H9 (cell line): ENCODE data around the gene BACH1. TPM values are rescaled to one million over a fixed set of nuclear protein-coding genes. Genes with fewer than 3 reads are reported as not detected.

Experiments used
- DNase-seq: peaks from one replicate; pipeline ENCODE4 v3.0.0-alpha.2; 2017
- H2AFZ ChIP-seq: one replicate; pipeline ENCODE4 v1.6.1; 2013; ENCODE audit warnings: mild to moderate bottlenecking, low read length, control low read depth, moderate library complexity
- H2AK5ac ChIP-seq: 2 replicates; pipeline ENCODE4 v1.6.1; 2013; ENCODE audit warnings: low read length, control low read depth, mixed read lengths; ENCODE audit not compliant: insufficient read length
- H2BK120ac ChIP-seq: one replicate; pipeline ENCODE4 v1.6.1; 2013; ENCODE audit warnings: low read depth, mild to moderate bottlenecking, low read length, control low read depth, inconsistent platforms; ENCODE audit not compliant: poor library complexity, severe bottlenecking
- H2BK12ac ChIP-seq: 2 replicates; pipeline ENCODE4 v1.6.1; 2013; ENCODE audit warnings: low read length, control low read depth, mixed read lengths, low read depth; ENCODE audit not compliant: insufficient read length
- H2BK15ac ChIP-seq: 2 replicates; pipeline ENCODE4 v1.6.1; 2013; ENCODE audit warnings: low read depth, low read length, control low read depth
- H2BK20ac ChIP-seq: one replicate; pipeline ENCODE4 v1.6.1; 2013; ENCODE audit warnings: low read depth, mild to moderate bottlenecking, low read length, control low read depth, inconsistent platforms; ENCODE audit not compliant: poor library complexity, severe bottlenecking
- H2BK5ac ChIP-seq: 2 replicates; pipeline ENCODE4 v1.6.1; 2013; ENCODE audit warnings: low read length, control low read depth, mixed read lengths; ENCODE audit not compliant: insufficient read length
- H3K14ac ChIP-seq: 2 replicates; pipeline ENCODE4 v1.6.1; 2013; ENCODE audit warnings: low read length, control low read depth; ENCODE audit not compliant: insufficient read depth
- H3K18ac ChIP-seq: 2 replicates; pipeline ENCODE4 v1.6.1; 2013; ENCODE audit warnings: low read depth, mild to moderate bottlenecking, mixed read lengths, low read length, control low read depth; ENCODE audit not compliant: insufficient read length
- H3K23ac ChIP-seq: 2 replicates; pipeline ENCODE4 v1.6.1; 2013; ENCODE audit warnings: low read length, control low read depth, mixed read lengths, low read depth; ENCODE audit not compliant: insufficient read length
- H3K23me2 ChIP-seq: 2 replicates; pipeline ENCODE4 v1.6.1; 2013; ENCODE audit warnings: low read depth, mild to moderate bottlenecking, mixed read lengths, low read length, control low read depth; ENCODE audit not compliant: insufficient read length, poor library complexity, severe bottlenecking
- H3K27ac ChIP-seq: 2 replicates; pipeline ENCODE4 v1.5.1; 2013; ENCODE audit warnings: low read length, control low read depth, mixed read lengths, low read depth; ENCODE audit not compliant: insufficient read length
- H3K27me3 ChIP-seq: 2 replicates; pipeline ENCODE4 v1.6.1; 2013; ENCODE audit warnings: low read length, control low read depth, inconsistent platforms; ENCODE audit not compliant: insufficient read depth
- H3K4ac ChIP-seq: 2 replicates; pipeline ENCODE4 v1.6.1; 2013; ENCODE audit warnings: low read depth, mild to moderate bottlenecking, control low read depth, inconsistent platforms, low read length, moderate library complexity
- H3K4me1 ChIP-seq: 2 replicates; pipeline ENCODE4 v1.6.1; 2013; ENCODE audit warnings: low read length, control low read depth, inconsistent platforms; ENCODE audit not compliant: insufficient read depth
- H3K4me2 ChIP-seq: 2 replicates; pipeline ENCODE4 v1.6.1; 2013; ENCODE audit warnings: low read length, control low read depth, mixed read lengths; ENCODE audit not compliant: insufficient read length, insufficient read depth
- H3K56ac ChIP-seq: 2 replicates; pipeline ENCODE4 v1.6.1; 2013; ENCODE audit warnings: low read depth, mild to moderate bottlenecking, mixed read lengths, low read length, control low read depth; ENCODE audit not compliant: insufficient read length
- H3K79me1 ChIP-seq: 2 replicates; pipeline ENCODE4 v1.6.1; 2013; ENCODE audit warnings: low read depth, mild to moderate bottlenecking, moderate library complexity, low read length, control low read depth, inconsistent platforms; ENCODE audit not compliant: insufficient read depth, poor library complexity, severe bottlenecking
- H3K79me2 ChIP-seq: 2 replicates; pipeline ENCODE4 v1.6.1; 2013; ENCODE audit warnings: low read length, control low read depth, inconsistent platforms; ENCODE audit not compliant: insufficient read depth
- H3K9ac ChIP-seq: 2 replicates; pipeline ENCODE4 v1.6.1; 2013; ENCODE audit warnings: low read length, control low read depth, mixed read lengths; ENCODE audit not compliant: insufficient read length; ENCODE audit errors: extremely low read depth
- H3K9me3 ChIP-seq: one replicate; pipeline ENCODE4 v1.6.1; 2013; ENCODE audit warnings: low read depth, low read length, inconsistent platforms; ENCODE audit not compliant: control insufficient read depth
- H3T11ph ChIP-seq: one replicate; pipeline ENCODE4 v1.6.1; 2013; ENCODE audit warnings: mild to moderate bottlenecking, low read length, control low read depth, inconsistent platforms
- H4K20me1 ChIP-seq: one replicate; pipeline ENCODE4 v1.6.1; 2013; ENCODE audit not compliant: control insufficient read depth, insufficient read length, insufficient read depth
- H4K5ac ChIP-seq: 2 replicates; pipeline ENCODE4 v1.6.1; 2013; ENCODE audit warnings: low read depth, mild to moderate bottlenecking, mixed read lengths, low read length, control low read depth; ENCODE audit not compliant: insufficient read length
- H4K8ac ChIP-seq: replicated peaks from 2 replicates; pipeline ENCODE4 v1.6.1; 2013; ENCODE audit warnings: low read length, control low read depth, mixed read lengths, low read depth; ENCODE audit not compliant: insufficient read length
- H4K91ac ChIP-seq: 2 replicates; pipeline ENCODE4 v1.6.1; 2013; ENCODE audit warnings: low read depth, mild to moderate bottlenecking, moderate library complexity, mixed read lengths, low read length, control low read depth; ENCODE audit not compliant: insufficient read length
- H3K27ac Mint-ChIP-seq, 3 experiments: 2 replicates in 2 of 3; 3 replicates in 1 of 3; pipeline ENCODE4 v1.8.0; 2020 to 2021; ENCODE audit warnings: mixed read lengths in 3 of 3, mild to moderate bottlenecking in 1 of 3, moderate library complexity in 1 of 3
- H3K27me3 Mint-ChIP-seq: 2 replicates; pipeline ENCODE4 v1.8.0; 2021; ENCODE audit warnings: low read depth, mild to moderate bottlenecking, moderate library complexity, mixed read lengths
- H3K36me3 Mint-ChIP-seq, 3 experiments: 2 replicates in 2 of 3; 3 replicates in 1 of 3; pipeline ENCODE4 v1.8.0; 2020 to 2021; ENCODE audit warnings: low read depth in 3 of 3, mixed read lengths in 3 of 3; ENCODE audit not compliant: insufficient read depth in 1 of 3
- H3K4me1 Mint-ChIP-seq, 2 experiments: 2 replicates each; pipeline ENCODE4 v1.8.0; 2020; ENCODE audit warnings: mixed read lengths in 2 of 2
- H3K4me3 Mint-ChIP-seq, 2 experiments: 2 replicates in 1 of 2; 3 replicates in 1 of 2; pipeline ENCODE4 v1.8.0; 2020 to 2021; ENCODE audit warnings: mild to moderate bottlenecking in 2 of 2, mixed read lengths in 2 of 2, moderate library complexity in 1 of 2
- H3K9me3 Mint-ChIP-seq, 2 experiments: 2 replicates in 1 of 2; 3 replicates in 1 of 2; pipeline ENCODE4 v1.8.0; 2020; ENCODE audit warnings: mild to moderate bottlenecking in 2 of 2, mixed read lengths in 2 of 2, moderate library complexity in 1 of 2
- WGBS: extraction: QIAGEN DNeasy Blood & Tissue Kit; methylation state at CpG from one replicate; pipeline ENCODE4 v1.1.7; 2013; ENCODE audit warnings: missing lambda C conversion rate, low lambda C conversion rate, mixed read lengths; ENCODE audit not compliant: insufficient read length; ENCODE audit errors: extremely low coverage; 5-methylcytosine and 5-hydroxymethylcytosine counted together
- total RNA-seq: library from RNA; stranded (reverse); gene quantifications from 2 replicates; pipeline ENCODE4 v1.2.1, GENCODE V29; 2021
- TF ChIP-seq, protein P1 (sequence below): fragments of 200-600 bp; sonication (generic); conservative IDR thresholded peaks from 3 replicates; pipeline ENCODE4 v1.8.0; 2021; ENCODE audit warnings: antibody characterized with exemption, mild to moderate bottlenecking

Gene BACH1
- total RNA-seq, 1 experiment from 2014 or later, result 42.4 TPM

DNA sequence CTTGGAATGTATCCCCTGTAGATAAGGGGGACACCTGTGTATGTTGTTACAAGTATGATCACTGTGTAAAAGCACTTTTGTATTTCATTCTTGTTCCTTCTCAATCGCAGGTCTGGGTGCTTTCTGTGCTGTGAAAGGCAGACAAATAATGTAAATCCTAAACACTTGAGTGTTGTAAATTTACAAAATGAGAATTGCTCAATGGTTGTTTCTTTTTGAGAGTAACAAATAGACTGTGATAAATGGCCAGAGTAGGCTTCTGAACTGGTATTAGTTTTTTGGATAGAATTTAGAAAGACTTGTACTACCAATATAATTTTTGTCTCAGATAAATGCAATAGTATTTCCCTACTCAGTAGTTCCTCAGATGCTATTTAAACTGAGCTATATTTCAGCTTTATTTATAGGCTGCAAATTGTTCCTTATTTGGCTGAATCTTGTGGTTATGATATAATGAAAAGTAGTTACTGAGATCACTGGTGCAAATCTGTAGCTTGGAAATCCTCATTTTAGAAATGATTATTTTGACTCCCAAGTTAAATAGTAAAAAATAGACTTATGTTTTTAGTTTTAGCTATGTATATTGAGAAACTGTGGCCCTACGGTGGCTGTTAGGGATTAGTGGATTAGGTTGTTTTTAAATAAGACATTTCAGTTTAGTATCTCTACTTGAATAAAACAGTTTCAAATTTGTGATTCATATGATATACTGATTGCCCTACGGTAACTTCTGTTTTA, 9.2 kb downstream of the BACH1 start:
- Mint-ChIP-seq H3K27me3 (no peaks in the 10 kb centered on the region), H3K27ac (no peak overlapping the region), H3K9me3 (no peaks in the 10 kb centered on the region), H3K4me1 (peaks cover 18 to 22% of the 10 kb centered on the region in 2 experiments), H3K4me3 (no peak overlapping the region), H3K36me3 (peaks cover 2 to 18% (median 12%) of the 10 kb centered on the region in 3 experiments; a peak in 5 of 7 replicates)
- no CpG with 5 or more reads among the region's 3 CpGs for WGBS
- H3K4me2 ChIP-seq, result no peak overlapping the region
- H2BK12ac ChIP-seq, result no peak overlapping the region
- H2AFZ ChIP-seq, result no peak overlapping the region
- H2BK15ac ChIP-seq, result no peak overlapping the region
- no peak overlapping the region for H3K56ac ChIP-seq
- no peak for DNase-seq
- H4K91ac ChIP-seq, result no peak overlapping the region
- H4K20me1 ChIP-seq, result no peaks in the 10 kb centered on the region
- peaks cover 43% of the 10 kb centered on the region; the same call in 1 of the 2 replicates for H3K79me2 ChIP-seq
- no peak overlapping the region for H2BK5ac ChIP-seq
- no peak overlapping the region for H4K5ac ChIP-seq
- no peak overlapping the region for H4K8ac ChIP-seq
- no peak overlapping the region for H3K4ac ChIP-seq
- no peaks in the 10 kb centered on the region for H3K23me2 ChIP-seq
- no peak overlapping the region for H2AK5ac ChIP-seq
- no peak overlapping the region for H3K23ac ChIP-seq
- no peak overlapping the region for H3K27ac ChIP-seq
- no peak overlapping the region for H2BK20ac ChIP-seq
- H3K18ac ChIP-seq, result no peak overlapping the region
- peaks cover 3% of the 10 kb centered on the region for H3K79me1 ChIP-seq
- TF ChIP-seq, protein P1, sequence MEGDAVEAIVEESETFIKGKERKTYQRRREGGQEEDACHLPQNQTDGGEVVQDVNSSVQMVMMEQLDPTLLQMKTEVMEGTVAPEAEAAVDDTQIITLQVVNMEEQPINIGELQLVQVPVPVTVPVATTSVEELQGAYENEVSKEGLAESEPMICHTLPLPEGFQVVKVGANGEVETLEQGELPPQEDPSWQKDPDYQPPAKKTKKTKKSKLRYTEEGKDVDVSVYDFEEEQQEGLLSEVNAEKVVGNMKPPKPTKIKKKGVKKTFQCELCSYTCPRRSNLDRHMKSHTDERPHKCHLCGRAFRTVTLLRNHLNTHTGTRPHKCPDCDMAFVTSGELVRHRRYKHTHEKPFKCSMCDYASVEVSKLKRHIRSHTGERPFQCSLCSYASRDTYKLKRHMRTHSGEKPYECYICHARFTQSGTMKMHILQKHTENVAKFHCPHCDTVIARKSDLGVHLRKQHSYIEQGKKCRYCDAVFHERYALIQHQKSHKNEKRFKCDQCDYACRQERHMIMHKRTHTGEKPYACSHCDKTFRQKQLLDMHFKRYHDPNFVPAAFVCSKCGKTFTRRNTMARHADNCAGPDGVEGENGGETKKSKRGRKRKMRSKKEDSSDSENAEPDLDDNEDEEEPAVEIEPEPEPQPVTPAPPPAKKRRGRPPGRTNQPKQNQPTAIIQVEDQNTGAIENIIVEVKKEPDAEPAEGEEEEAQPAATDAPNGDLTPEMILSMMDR, result no peak
- H3T11ph ChIP-seq, result no peak overlapping the region
- no peak overlapping the region for H3K14ac ChIP-seq
- no peaks in the 10 kb centered on the region for H3K27me3 ChIP-seq
- H3K4me1 ChIP-seq, result peaks cover 8% of the 10 kb centered on the region; the same call in 1 of the 2 replicates
- H2BK120ac ChIP-seq, result no peak overlapping the region
- no peak overlapping the region for H3K9ac ChIP-seq
- no peaks in the 10 kb centered on the region for H3K9me3 ChIP-seq
